CD4-positive, alpha-beta T cell treated with Interleukin-4 for 4 hours (primary cell): ENCODE results near the gene PLCD3.
"Not testable (repeated sequence)": the region's sequence is repeated elsewhere in the genome, so short reads cannot be mapped to it uniquely, and the experiment has no call there.

Source experiments
- DNase-seq: peaks from one replicate; pipeline ENCODE4 v3.0.0-alpha.2; 2020

The PLCD3 gene

GRCh38 chr17:45132572-45133463 is 503 bp upstream of the PLCD3 start:
- DNase-seq = peak; percentile 51

GRCh38 chr17:45131616-45132319 is 547 bp downstream of the PLCD3 start:
- DNase-seq = no peak

DNA sequence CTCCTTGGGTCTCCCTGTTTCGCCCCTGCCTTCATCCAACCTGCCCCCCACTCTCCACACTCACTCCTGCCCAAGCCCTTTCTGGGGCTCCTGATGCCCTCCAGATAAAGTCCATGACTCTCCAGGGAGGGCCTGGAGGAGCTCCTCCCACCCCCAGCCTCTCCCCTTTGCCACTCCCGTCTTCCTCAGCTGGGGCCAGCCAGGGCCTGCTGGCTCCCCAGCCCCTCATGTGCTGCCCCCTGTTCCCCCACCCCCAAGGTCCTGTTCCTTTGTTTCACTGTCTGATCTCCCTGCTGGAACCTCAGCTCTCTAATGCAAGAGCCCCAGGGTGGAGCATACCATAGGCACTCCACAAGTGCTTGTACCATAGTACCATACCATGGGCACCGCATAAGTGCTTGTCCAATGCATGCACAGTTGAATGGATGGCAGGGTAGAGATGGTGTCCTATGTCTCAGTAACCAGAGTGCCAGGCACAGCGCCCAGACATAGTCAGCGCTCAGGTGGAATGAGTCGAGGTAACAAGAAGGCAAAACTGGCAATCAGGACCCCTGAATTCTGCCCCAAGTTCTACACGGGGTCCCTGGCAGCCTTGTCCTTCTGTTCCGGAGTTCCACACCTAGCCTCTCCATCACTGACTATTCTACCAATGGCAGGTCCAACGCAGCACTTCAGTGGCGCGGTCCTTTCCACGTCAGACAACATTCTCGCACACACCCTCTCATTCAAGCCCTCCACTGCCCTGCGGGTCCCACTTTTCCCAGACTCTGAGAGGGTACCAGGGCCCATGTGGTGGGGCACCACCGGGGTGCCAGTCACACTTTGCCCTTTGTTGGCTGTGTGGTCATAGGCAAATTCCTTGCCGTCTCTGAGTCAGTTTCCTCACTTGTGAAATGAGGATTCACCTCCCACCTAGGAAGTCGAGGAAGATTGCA is 1.4 kb downstream of the PLCD3 start:
- DNase-seq = no peak

- DNase-seq = no peak
Observed at GRCh38 chr17:45129940-45130680, 2.2 kb downstream of the PLCD3 start.

DNA sequence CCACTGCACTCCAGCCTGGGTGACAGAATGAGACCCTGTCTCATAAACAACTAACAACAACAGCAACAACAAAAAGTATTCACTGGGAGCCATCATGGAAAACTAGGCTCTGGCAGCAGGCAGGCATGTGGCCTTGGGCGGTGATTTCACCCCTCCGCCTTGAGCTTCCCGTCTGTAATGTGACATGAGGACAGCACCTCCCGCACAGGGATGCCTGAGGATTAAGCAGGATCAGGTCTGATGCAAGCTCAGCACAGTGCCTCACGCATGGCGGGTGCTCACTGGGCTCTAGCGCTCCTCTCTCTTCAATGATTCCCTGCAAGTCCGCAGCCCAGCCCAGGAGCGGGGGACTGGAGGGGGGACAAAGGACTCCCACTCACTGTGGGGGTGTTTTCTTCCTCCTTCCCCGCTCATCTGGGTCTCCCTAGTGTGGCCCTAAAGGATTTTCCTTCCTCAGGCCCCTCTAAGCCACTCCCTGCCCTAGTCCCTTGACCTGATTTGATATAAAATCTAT is 2.8 kb downstream of the PLCD3 start:
- DNase-seq = no peak

GRCh38 chr17:45128989-45129388 is 3.3 kb downstream of the PLCD3 start:
- DNase-seq = no peak

DNA sequence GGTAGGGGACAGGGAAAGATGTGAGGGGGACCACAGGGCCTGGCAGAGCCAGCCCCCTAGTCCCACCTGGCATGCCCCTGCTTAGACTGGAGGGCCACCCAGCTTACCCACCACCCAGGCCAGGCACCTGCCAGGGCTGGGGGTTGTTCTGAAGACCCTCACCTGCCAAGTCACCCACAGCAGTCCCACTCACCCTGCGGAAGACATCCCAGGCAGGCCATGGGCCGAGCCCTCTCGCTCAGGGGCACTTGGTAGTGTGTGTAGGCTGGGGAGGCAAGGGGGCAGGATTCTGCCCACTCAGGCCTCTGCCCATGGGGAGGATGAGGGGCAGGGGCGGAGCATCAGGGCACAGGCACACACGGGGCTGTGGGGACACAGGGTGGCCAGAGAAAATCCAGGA is 4.0 kb downstream of the PLCD3 start:
- DNase-seq = no peak

DNA sequence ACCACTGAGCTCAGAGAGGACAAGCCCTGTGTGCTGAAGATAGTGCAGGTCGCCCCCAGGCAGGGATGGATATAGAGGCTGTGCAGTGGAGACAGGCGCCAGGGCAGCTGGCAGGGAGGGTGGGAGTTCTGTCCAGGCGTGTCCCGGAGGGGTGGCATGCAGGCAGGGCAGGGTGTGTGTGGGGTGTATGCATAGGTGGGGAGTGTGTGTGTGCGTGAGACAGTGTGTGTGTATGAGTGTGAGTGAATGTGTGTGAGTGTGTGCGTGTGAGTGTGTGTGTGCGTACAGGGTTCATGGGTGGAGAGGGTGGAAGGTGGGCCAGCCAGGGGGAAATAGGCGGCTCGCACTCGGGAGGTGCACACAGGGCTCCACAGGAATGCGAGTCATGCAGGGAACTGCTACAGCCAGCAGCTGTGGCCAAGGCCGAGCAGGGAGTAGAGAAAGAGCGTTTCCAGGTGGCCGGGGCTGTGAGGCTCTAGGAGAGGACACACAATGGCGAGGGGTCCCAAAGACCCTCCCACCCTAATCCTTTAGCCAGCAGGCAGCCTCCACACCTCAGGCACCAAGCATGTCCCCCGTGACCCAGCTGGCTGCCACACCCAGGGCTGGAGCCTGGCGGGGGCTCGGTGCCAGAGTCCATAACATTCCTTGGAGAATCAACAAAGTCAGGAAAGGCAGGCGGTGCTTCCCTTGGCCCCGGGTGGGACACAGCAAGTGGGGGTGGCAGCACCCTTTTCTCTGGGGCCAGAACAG is 4.6 kb downstream of the PLCD3 start:
- DNase-seq = no peak

GRCh38 chr17:45127207-45127547 is 5.1 kb downstream of the PLCD3 start:
- no peak for DNase-seq

GRCh38 chr17:45125509-45125908 is 6.8 kb downstream of the PLCD3 start:
- no peak for DNase-seq

DNA sequence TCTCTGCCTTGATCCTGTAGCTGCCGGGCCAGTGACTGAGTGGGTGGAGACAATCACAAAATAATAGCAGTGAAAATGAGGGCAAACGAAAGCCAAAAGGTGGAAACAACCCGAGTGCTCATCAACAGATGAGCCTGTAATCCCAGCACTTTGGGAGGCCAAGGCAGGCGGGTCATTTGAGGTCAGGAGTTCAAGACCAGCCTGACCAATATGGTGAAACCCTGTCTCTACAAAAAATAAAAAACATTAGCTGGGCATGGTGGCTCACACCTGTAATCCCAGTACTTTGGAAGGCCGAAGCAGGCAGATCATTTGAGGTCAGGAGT is 7.6 kb downstream of the PLCD3 start:
- DNase-seq = not testable (repeated sequence)

- peak; percentile 66 for DNase-seq
Observed at GRCh38 chr17:45123930-45124796, 8.2 kb downstream of the PLCD3 start.

DNA sequence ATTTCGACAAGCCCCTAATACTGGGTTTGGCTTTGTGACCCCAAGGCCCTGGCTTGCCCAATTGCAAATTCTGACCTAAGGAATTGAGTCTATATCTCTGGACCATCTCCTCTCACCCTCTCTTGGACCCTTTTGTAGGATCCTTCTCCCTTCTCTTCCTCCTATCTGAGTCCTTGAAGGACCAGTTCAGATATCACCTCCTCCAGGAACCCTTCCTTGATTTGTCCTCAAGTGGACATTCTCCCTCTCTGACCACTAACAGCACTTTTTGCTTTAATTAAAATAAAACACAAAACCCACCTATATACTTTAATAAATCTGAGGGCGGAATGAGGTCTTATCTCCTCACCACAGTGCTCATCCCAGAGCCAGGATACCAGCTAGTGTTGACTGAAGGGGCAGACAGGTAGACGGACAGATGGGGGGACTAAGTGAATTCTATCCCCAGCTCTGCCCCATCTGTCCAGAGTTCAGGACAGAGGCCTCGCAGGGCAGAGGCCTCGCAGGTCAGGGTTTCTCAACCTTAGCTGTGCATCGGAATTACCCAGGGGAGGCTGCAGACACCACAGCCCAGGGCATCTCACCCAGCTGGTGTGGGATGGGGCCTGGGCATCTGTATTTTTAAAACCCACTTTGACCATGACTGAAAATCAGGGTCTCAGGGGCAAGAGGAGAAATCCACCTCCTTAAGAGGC is 9.1 kb downstream of the PLCD3 start:
- no peak for DNase-seq

GRCh38 chr17:45121055-45121454 is 11.3 kb downstream of the PLCD3 start:
- no peak for DNase-seq

- DNase-seq = no peak
Observed at GRCh38 chr17:45120558-45120957, 11.8 kb downstream of the PLCD3 start.

DNA sequence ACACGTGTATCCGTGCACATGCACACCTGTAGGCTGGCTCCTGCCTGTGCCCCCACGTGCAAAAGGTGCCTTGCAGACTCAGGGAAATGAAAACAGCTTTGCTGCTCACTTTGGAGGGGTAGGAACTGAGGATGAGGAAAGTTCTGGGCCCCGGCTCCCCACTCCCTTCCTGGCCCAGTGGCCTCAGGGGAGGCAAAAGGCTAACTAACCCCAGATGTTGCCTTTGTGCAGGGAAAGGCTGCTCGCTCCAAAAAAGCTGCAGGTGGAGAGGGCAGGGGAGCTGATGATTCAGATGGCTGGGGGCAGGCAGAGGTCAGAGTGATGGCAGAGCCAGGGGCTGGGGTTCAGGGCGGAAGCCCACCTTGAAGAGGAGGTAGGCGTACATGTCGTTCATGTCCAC is 12.4 kb downstream of the PLCD3 start:
- DNase-seq = no peak

DNA sequence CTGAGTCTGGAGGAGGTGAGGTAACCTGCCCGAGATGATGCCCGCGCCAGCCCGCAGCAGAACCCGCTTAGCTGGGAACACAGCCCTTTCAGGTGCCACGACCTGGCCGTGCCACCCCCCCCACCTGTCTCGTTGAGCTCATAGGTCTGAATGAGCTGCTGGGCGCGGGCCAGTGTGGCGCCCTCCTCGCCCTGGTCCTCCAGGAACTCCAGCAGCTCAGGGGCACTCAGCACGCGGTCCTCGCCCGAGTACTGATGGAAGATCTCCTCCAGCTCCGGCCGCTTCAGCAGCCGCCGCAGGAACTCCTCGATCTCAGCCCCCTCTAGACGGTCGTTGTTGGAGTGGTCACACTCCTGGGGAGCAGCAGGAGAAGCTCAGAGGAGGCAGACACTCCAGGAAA is 13.6 kb downstream of the PLCD3 start:
- DNase-seq = no peak

DNA sequence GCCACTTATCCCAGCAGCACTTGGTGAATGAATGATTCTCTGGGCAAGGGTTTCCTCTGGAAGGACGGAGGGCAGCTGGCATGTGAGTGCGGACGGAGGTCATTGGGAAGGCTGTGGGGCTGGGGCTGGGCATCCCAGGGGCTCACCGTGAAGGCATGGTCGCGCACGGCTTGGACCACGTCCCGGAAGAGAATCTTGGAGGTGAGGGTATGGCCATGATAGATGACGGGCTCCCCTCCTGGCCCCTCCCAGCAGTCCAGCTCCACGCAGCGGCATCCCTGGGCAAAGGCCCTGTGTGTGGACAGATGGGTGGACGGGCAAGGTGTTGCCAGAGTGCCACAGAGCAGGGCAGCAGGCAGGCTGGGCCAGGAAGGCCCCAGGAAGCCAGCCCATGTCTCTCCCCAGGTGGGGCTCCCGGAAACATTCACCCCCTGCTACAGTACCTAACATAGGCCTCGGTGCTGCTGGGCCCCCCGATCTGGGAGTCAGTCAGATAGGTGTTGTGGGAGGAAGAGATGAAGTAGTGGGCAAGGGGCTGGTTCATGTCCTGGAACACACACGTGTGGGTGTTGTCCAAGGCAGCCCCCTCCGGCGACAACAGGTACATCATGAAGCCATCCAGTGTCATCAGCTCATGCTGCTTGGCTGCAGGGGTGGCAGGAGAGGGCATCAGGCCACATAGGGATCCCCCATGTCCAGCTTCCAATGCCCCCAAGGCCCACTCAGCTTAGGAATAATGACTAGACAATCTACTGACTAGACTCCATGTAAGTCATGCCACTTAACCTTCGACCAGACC is 14.3 kb downstream of the PLCD3 start:
- no peak for DNase-seq

- DNase-seq = no peak
Observed at GRCh38 chr17:45117334-45117733, 15.0 kb downstream of the PLCD3 start.
